HG02571 (cell line): ENCODE data around the gene TMC3.
"Not testable (repeated sequence)": the region's sequence is repeated elsewhere in the genome, so short reads cannot be mapped to it uniquely, and the experiment has no call there.

ENCODE experiments used
- ATAC-seq: cut with Tn5 transposase; IDR thresholded peaks from one replicate; pipeline ENCODE4 v1.9.1; 2021; ENCODE audit warnings: mild to moderate bottlenecking, moderate library complexity; ENCODE audit not compliant: unreplicated experiment

TMC3 gene

GRCh38 chr15:81348691-81349090, 25.3 kb downstream of the TMC3 start:
- not testable (repeated sequence) for ATAC-seq

DNA sequence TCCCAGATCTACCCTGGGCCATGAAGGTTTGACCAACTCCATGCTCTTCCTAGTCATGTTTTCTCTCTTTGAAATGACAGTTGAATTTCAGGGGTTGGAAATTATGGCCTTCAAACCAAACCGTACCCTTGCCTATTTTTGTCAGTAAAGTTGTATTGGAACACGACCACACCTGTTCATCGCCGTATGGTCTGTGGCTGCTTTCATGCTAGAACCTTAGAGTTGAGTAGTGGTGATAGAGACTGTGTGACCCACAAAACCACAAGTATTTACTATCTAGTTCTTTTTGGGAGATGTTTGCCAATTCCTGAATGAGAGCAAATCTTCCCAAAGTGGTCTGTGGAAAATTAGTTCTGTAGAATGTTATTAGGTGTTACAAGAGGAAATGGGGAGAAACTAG, 26.1 kb downstream of the TMC3 start:
- no peak for ATAC-seq

- ATAC-seq = no peak
These were observed 27.4 kb downstream of the TMC3 start for GRCh38 chr15:81346611-81347010.

DNA sequence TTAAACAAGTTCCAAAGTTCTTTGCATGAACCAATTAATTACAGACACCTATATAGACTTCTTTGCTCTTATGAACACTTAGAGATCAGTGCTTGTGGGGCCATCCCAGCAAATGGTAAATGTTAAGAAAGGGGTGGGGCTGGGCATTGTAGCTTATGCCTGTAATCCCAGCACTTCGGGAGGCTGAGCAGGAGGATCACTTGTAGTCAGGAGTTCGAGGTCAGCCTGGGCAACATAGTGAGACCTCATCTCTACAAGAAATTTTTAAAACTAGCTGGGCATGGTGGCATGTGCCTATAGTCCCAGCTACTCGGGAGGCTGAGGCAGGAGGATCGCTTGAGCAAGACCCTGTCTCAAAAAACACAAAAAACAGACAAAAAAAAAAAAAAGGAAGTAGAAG, 30.6 kb downstream of the TMC3 start:
- no peak for ATAC-seq

DNA sequence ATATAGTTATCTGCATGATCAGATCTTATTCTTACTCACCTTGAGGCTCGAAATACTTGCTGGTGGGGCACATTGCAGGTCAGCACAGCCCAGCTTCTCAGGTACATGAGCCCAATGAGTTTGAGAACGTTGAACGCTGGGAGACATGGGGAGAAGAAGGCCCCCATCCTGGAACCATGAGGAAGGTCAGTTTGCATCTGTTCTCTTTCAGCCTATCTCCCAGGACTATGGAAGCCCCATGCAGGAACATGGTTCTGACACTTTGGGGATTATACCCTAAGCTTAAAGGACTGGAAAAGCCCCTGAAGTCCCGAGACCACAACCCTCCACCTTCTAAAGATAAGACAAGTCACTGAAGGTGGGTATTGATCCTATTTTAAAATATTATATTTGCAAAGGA, 32.7 kb downstream of the TMC3 start:
- no peak for ATAC-seq

- ATAC-seq = no peak
These were observed 34.2 kb downstream of the TMC3 start for GRCh38 chr15:81339851-81340250.

DNA sequence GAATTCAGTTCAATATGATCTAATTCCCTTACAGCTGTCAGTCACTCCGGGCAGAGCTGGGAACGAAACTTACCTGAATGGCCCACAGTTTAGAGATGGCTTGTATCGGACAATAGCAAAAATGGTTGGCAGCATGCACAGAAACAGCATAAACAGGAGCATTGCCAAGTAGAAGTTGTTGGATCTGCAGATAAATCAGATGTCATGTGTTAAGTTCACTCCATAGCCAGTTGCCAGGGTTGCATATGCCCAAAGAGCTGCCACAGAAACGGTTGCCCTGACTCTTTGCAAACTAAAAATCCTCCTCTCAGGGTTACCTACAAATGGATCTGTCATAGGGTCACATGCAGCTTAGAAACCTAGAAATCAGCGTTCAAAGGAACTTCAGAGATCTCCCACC, 34.7 kb downstream of the TMC3 start:
- ATAC-seq = no peak

- ATAC-seq = no peak
These were observed 35.6 kb downstream of the TMC3 start for GRCh38 chr15:81338170-81339007.

- no peak for ATAC-seq
These were observed 36.3 kb downstream of the TMC3 start for GRCh38 chr15:81337713-81338157.

DNA sequence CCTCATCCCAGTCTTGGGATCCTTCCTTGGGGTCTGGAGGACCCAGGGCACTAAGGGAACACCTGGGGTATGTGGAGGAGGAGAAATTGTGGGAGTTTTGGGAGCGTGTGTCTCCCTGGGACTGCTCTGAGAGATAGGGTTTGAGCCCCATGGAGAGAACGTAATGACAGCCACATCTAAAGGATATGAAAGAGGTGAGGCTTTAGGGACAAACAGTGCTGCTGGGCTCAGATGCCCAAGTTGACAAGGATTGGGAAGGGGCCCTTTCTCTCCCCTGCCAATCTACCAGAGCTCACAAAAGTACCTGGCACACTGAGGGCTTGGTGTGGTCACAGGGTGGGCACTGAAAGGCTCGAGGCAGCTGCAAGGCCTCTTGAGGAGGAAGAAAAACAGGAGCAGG, 36.8 kb downstream of the TMC3 start:
- ATAC-seq = no peak

DNA sequence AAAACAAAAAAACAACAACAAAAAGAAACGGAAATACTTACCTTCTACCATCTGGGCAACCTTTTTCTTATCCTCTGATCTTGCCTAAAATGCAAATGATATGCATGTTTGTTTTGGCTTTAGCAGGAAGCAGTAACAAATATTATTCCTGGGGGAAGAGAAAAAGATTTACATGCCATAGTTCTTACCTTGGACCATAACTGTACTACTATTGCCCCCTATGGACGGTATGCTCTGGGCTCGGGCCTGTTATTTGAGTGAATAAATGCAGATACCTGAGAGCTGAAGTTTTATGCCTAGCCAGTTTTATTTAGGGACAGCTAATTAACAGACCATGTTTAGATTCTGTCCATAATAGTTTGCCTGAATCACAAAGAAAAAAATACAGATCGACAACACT, 37.4 kb downstream of the TMC3 start:
- no peak for ATAC-seq

DNA sequence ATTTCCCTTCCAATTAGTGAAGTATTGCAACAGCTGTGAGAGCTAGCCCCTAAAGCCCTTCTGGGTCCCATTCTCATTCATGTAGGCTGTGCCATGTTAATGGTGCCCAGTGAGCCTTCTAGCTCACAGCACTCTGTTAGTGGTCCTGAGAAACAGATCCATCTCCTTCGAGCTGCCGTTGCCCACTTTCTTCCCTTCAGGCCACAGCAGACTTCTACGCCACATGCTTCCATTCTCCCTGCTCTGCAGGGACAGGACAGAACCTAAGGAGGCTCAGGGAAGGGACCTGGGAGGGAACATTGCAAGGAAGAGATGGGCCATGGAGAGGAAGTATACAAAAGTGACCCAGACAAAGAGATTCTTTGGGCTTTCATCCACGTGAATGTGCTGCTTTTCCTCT, 38.4 kb downstream of the TMC3 start:
- ATAC-seq = no peak

DNA sequence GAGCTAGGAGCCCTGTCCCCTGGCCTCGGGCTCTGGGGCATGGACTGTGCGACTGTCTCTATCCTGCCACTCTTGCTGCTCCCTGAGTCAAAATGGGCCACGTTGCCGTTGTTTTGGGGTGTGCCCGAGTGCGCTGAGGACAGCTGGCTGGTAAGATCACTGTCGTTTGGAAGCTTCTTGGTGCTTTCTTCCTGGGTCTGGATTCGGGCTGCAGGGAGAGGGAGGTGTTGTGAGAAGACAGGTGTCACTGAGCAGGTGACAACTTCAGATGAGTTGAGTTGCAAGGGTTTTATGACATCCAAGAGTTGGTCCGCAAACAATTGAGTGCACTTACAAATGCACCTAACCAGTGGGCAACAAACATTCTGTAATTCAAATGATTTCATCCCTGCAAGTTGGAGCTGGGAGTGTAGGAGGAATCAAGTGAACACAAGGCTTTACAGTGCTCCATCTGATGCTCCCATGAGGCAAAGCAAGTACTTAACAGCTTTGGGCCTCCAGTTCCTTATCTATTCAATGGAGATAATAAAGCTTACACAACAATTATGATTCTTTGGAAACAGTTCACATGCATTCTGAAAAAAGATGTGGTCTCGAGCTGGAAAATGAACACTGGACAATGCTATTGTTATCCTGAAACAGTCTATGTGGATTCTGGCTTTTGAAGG, 39.1 kb downstream of the TMC3 start:
- no peak for ATAC-seq

DNA sequence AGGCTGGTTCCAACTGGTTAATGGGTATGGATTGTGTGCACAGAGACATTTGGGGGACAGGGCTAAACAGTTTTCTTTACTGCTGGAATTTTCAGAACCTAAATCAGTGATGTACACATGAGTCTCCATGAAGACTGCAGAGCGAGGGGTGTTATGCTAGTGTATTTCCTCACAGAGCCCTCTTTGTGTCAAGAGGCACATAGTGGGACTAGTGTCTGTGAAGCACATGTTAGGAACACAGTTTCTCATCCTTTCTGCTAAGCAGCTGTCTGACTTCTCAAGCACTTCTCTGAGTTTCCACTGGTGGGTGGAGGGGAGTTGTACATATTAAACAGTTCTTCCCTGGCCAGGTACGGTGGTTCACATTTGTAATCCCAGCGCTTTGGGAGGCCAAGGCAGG, 40.6 kb downstream of the TMC3 start:
- ATAC-seq = no peak

DNA sequence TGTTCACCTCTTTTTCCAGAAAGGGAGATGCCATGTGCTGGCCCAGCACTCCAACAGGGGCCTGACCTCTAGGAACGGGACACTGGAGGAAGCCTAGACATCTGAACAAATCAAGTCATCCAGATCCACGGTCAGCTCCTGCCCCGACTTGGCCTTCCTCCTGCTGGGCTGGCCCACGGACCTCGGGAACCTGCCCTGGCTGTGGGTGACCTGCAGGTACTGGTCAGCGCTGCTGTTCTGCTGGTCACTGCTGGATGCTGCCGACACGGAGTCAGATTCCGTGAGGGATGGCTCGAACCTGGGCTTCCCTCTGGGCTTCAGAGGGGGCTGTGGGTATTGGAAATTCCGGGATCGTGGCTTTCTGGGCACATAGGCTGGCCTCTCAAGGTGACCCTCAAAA, 41.7 kb downstream of the TMC3 start:
- no peak for ATAC-seq

GRCh38 chr15:81331600-81331999, 42.4 kb downstream of the TMC3 start:
- ATAC-seq = no peak

GRCh38 chr15:81331141-81331540, 42.9 kb downstream of the TMC3 start:
- ATAC-seq = not testable (repeated sequence)

DNA sequence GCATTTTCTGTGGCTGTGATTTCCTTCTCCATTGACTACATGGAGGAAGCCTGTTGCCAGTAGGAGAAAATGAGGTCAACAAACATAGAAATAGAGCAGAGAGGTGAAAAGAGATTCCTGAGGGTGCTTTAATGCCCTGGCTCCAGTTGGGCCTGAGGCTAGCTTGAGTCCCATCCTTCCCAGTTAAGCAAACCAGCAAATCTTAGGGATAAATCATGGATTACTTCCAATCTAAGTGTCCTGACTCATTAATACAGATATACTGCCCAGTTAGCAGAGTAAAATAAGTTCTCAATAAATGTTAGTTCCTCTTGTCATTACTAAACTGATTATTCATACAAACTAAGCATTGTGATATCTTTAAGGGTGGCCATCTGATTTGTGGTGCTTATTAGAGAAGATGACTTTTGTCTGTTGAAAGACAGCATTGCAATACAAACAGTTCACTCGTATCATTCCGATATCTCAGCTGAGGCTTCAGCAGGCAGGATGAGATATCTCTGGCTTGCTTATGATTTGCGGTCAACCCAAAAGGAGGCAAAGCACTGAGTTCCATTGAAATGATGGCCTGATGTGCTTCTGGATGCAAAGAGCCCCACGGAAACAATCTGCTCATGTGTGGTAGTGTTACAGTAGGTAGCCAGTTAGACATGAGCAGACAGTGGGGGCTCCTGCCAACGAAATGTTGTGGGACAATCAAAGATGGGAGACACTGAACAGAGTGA, 43.5 kb downstream of the TMC3 start:
- ATAC-seq = no peak

- no peak for ATAC-seq
These were observed 44.6 kb downstream of the TMC3 start for GRCh38 chr15:81329446-81329845.

DNA sequence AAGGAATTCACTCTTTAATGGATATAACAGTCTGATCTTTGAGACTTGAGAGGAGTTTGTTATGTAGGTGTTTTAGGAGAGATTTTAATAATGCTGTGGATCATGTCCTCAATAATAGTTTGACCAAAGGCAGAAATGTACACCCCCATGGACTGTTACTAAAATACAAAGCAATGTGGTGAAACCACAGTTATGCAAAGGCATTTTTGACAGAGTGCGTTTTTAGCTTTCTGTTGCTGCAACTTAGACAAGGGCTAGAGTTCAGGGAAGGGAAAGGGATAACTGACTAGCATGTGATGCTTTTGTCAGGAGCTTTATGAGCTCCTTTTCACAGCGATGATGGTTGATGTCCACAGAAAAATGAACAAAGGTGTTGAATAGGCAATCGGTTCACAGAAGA, 46.5 kb downstream of the TMC3 start:
- no peak for ATAC-seq

- ATAC-seq = no peak
These were observed 47.4 kb downstream of the TMC3 start for GRCh38 chr15:81326466-81327212.
